B cell (primary cell): ENCODE results near the gene RAB8B. TPM values are rescaled to one million over a fixed set of nuclear protein-coding genes. Genes with fewer than 3 reads are reported as not detected.

Source experiments
- ATAC-seq: fragments of 200-7000 bp; cut with Tn5 transposase; one replicate; pipeline ENCODE4 v1.10.0; 2021; ENCODE audit warnings: low read depth, mild to moderate bottlenecking, moderate number of reproducible peaks, moderate library complexity
- CTCF ChIA-PET: fragments of 350-600 bp; sonication (Branson Sonifier 250); formaldehyde crosslinking; loops from one replicate; lab custom pipeline; 2021; ENCODE audit warnings: antibody characterized with exemption, inconsistent platforms; lab: Charles Lee
- POLR2A ChIA-PET: fragments of 350-600 bp; sonication (Branson Sonifier 250); formaldehyde crosslinking; loops from one replicate; lab custom pipeline; 2021; ENCODE audit warnings: antibody characterized with exemption; lab: Charles Lee
- DNase-seq: peaks from one replicate; pipeline ENCODE4 v3.0.0; 2013
- H2AFZ ChIP-seq: 2 replicates; pipeline ENCODE4 v1.6.1; 2012; ENCODE audit warnings: mild to moderate bottlenecking, low read depth, low read length; ENCODE audit not compliant: insufficient read depth, poor library complexity, severe bottlenecking
- H3K27ac ChIP-seq, 2 donors: 1 replicate in 1 of 2; 2 replicates in 1 of 2; pipeline ENCODE4 v1.5.1; 2012 to 2013; ENCODE audit warnings: low read length in 2 of 2, mild to moderate bottlenecking in 2 of 2, moderate library complexity in 1 of 2
- H3K27me3 ChIP-seq, 4 experiments: fragments of 200-600 bp in 1 of 4; sonication (generic) in 1 of 4; replicated peaks in 1 of 4; 1 replicate in 2 of 4; 2 replicates in 2 of 4; pipeline versions ENCODE4 v1.6.1 to v1.7.0; 2013 to 2016; ENCODE audit warnings: low read length in 3 of 4, mild to moderate bottlenecking in 2 of 4, mixed read lengths in 1 of 4, moderate library complexity in 1 of 4; ENCODE audit not compliant: insufficient read depth in 4 of 4, control insufficient read depth in 3 of 4; ENCODE audit errors: control extremely low read depth in 1 of 4
- H3K36me3 ChIP-seq, 2 experiments: replicated peaks in 1 of 2; 1 replicate in 1 of 2; 2 replicates in 1 of 2; pipeline versions ENCODE4 v1.6.1 to v1.7.1; 2013; ENCODE audit warnings: low read length in 1 of 2; ENCODE audit not compliant: insufficient read depth in 2 of 2, control insufficient read depth in 1 of 2; ENCODE audit errors: control extremely low read depth in 1 of 2, extremely low read depth in 1 of 2
- H3K4me1 ChIP-seq, 2 donors: fragments of 200-600 bp in 1 of 2; sonication (generic) in 1 of 2; 1 replicate in 1 of 2; 2 replicates in 1 of 2; pipeline versions ENCODE4 v1.5.1 to v1.6.1; 2013 to 2017; ENCODE audit warnings: low read length in 2 of 2; ENCODE audit not compliant: control insufficient read depth in 2 of 2, insufficient read depth in 2 of 2
- H3K4me2 ChIP-seq: replicated peaks from 2 replicates; pipeline ENCODE3; 2012; ENCODE audit warnings: mild to moderate bottlenecking, low read depth, low read length; ENCODE audit not compliant: poor library complexity, severe bottlenecking
- H3K4me3 ChIP-seq, 5 experiments: fragments of 200-600 bp in 1 of 5; sonication (generic) in 1 of 5; 1 replicate in 3 of 5; 2 replicates in 2 of 5; pipeline versions ENCODE4 v1.5.1 to v1.7.0; 2011 to 2016; ENCODE audit warnings: low read length in 4 of 5, mild to moderate bottlenecking in 4 of 5, low read depth in 2 of 5, control low read depth in 1 of 5, moderate library complexity in 1 of 5; ENCODE audit not compliant: insufficient read depth in 1 of 5; ENCODE audit errors: control extremely low read depth in 1 of 5, extremely low read depth in 1 of 5
- H3K79me2 ChIP-seq: fragments of 200-600 bp; sonication (generic); one replicate; pipeline ENCODE4 v1.6.0; 2016; ENCODE audit warnings: low read length; ENCODE audit not compliant: control insufficient read depth, insufficient read depth
- H3K9ac ChIP-seq: fragments of 200-600 bp; sonication (generic); 2 replicates; pipeline ENCODE4 v1.6.1; 2017; ENCODE audit warnings: mild to moderate bottlenecking, low read length, moderate library complexity
- H3K9me3 ChIP-seq, 3 donors: one replicate each; pipeline versions ENCODE4 v1.6.1 to v1.7.1; 2013; ENCODE audit warnings: low read length in 2 of 3; ENCODE audit not compliant: control insufficient read depth in 2 of 3, insufficient read depth in 1 of 3; ENCODE audit errors: control extremely low read depth in 1 of 3
- H4K20me1 ChIP-seq: 2 replicates; pipeline ENCODE4 v1.6.0; 2012; ENCODE audit warnings: mild to moderate bottlenecking, low read length; ENCODE audit not compliant: insufficient read depth, control insufficient read depth, poor library complexity, severe bottlenecking
- H3K27ac Mint-ChIP-seq: one replicate; pipeline ENCODE4 v1.8.0; 2021; ENCODE audit warnings: mixed read lengths
- H3K27me3 Mint-ChIP-seq: one replicate; pipeline ENCODE4 v1.8.0; 2021; ENCODE audit warnings: mixed read lengths
- H3K4me1 Mint-ChIP-seq: one replicate; pipeline ENCODE4 v1.8.0; 2021; ENCODE audit warnings: mixed read lengths
- H3K4me3 Mint-ChIP-seq: one replicate; pipeline ENCODE4 v1.8.0; 2021; ENCODE audit warnings: mixed read lengths
- H3K9me3 Mint-ChIP-seq: one replicate; pipeline ENCODE4 v1.8.0; 2022; ENCODE audit warnings: mixed read lengths; ENCODE audit not compliant: insufficient read depth
- EZH2 ChIP-seq: IDR thresholded peaks from 2 replicates; pipeline ENCODE4 v1.6.1; 2012; ENCODE audit warnings: borderline replicate concordance, low read depth, mild to moderate bottlenecking, moderate library complexity, low read length; ENCODE audit not compliant: insufficient read depth, poor library complexity, severe bottlenecking
- WGBS: methylation state at CpG from one replicate; pipeline ENCODE4 v1.1.5; 2013; ENCODE audit warnings: missing lambda C conversion rate; ENCODE audit not compliant: insufficient coverage; 5-methylcytosine and 5-hydroxymethylcytosine counted together
- intact Hi-C: fragments of 100-400 bp; cut with micrococcal nuclease; formaldehyde crosslinking; loops from one replicate; pipeline ENCODE4 v1.10.0; 2022
- polyA plus RNA-seq: library from polyadenylated mRNA; depleted of rRNA; stranded (reverse); fragments of >200 nt; gene quantifications from 2 replicates; pipeline ENCODE4 v1.2.3, GENCODE V29; 2012
- total RNA-seq, 2 donors: library from RNA; stranded (reverse); fragments of 120-200 nt in 1 of 2; gene quantifications; 1 replicate in 1 of 2; 2 replicates in 1 of 2; pipeline versions ENCODE4 v1.2.3 to v1.2.4, GENCODE V29; 2013 to 2022
- TF ChIP-seq, protein P1 (sequence below): fragments of 200-600 bp; IDR thresholded peaks from one replicate; pipeline ENCODE4 v1.8.0; 2022; ENCODE audit warnings: antibody characterized with exemption, mild to moderate bottlenecking

Gene RAB8B
- total and polyA plus RNA-seq, 2 donors (not counting 1 experiment from before 2014, with no cell fraction given): 9.6 to 61.3 TPM

DNA sequence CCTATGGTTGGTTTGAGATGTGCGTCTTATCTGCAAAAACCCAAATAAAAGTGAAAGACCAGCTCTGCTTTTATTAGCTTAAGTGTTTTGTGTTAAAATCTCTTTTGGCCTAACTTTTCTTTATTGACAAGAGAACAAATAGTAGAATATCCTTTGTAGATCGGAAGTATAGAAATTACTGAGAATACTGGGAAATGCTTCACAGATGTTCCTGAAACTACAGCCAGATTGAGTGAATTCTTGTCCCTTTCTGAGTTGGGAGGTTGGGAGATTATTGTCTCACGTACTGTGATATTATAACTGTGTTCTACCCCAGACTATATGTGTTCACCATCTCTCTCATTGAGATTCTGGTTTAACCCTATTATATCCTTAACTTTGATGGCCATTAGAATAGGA lies 21.7 kb downstream of the RAB8B start:
- Mint-ChIP-seq H3K27me3 (no peaks in the 10 kb centered on the region), H3K9me3 (no peaks in the 10 kb centered on the region), H3K4me3 (peak overlapping the region; percentile 48), H3K27ac (peak overlapping the region; percentile 67), H3K4me1 (peaks cover 80% of the 10 kb centered on the region)
- ChIA-PET POLR2A (interaction anchor here (0.6 kb wide), 1 partner anchor 58 kb away, joined by 7 read pairs; no protein-coding TSS in a partner anchor), CTCF (interaction anchor here (3.7 kb wide), 1 partner anchor 18 kb away, joined by 16 read pairs; no protein-coding TSS in a partner anchor)
- no peaks in the 10 kb centered on the region for H3K9me3 ChIP-seq
- WGBS: no CpG with 5 or more reads among the region's 3 CpGs
- H3K9ac ChIP-seq: no peak overlapping the region
- intact Hi-C loops: loop anchor here (5.0 kb wide), 1 partner anchor 36 kb away; no protein-coding TSS in a partner anchor
- H3K4me2 ChIP-seq: peak overlapping the region; percentile 15
- H2AFZ ChIP-seq: no peak overlapping the region
- H3K27me3 ChIP-seq: no peaks in the 10 kb centered on the region
- peaks cover 97% of the 10 kb centered on the region for H3K79me2 ChIP-seq
- H3K36me3 ChIP-seq: peaks cover 0 to 7% of the 10 kb centered on the region in 2 experiments
- TF ChIP-seq EZH2: no peak
- TF ChIP-seq, protein P1, sequence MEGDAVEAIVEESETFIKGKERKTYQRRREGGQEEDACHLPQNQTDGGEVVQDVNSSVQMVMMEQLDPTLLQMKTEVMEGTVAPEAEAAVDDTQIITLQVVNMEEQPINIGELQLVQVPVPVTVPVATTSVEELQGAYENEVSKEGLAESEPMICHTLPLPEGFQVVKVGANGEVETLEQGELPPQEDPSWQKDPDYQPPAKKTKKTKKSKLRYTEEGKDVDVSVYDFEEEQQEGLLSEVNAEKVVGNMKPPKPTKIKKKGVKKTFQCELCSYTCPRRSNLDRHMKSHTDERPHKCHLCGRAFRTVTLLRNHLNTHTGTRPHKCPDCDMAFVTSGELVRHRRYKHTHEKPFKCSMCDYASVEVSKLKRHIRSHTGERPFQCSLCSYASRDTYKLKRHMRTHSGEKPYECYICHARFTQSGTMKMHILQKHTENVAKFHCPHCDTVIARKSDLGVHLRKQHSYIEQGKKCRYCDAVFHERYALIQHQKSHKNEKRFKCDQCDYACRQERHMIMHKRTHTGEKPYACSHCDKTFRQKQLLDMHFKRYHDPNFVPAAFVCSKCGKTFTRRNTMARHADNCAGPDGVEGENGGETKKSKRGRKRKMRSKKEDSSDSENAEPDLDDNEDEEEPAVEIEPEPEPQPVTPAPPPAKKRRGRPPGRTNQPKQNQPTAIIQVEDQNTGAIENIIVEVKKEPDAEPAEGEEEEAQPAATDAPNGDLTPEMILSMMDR: no peak
- H3K27ac ChIP-seq: peak overlapping the region in 1 of 2 donors; percentile 64
- H4K20me1 ChIP-seq: peaks cover 84% of the 10 kb centered on the region
- peaks cover 39 to 45% of the 10 kb centered on the region in 2 donors for H3K4me1 ChIP-seq
- H3K4me3 ChIP-seq: no peak overlapping the region
- no peak for ATAC-seq
- DNase-seq: no peak

DNA sequence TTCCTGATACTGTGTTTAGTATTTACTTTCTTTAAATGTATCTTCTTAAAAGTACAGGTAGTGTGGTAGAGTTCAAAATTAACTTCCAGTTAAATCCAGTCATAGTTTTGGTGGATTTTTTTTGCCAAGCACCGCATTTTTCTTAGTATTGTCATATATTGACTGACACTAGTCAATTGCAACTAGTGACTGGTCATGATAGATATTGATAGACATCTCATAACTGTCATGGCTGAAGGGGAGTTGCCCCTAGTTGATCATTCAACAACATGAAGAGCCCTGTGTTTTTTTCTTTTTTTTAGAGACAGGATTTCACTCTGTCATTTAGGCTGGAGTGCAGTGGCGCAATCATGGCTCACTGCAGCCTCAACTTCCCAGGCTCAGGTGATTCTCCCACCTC lies 22.1 kb downstream of the RAB8B start:
- Mint-ChIP-seq H3K27ac (peak overlapping the region; percentile 67), H3K9me3 (no peaks in the 10 kb centered on the region), H3K27me3 (no peaks in the 10 kb centered on the region), H3K4me3 (peak overlapping the region; percentile 23), H3K4me1 (peaks cover 75% of the 10 kb centered on the region)
- no peak for DNase-seq
- Histone ChIP-seq H3K79me2 (peaks cover 97% of the 10 kb centered on the region), H3K4me1 (peaks cover 42 to 45% of the 10 kb centered on the region in 2 donors), H4K20me1 (peaks cover 80% of the 10 kb centered on the region), H3K4me3 (no peak overlapping the region), H3K9ac (no peak overlapping the region), H3K4me2 (no peak overlapping the region), H3K27me3 (no peaks in the 10 kb centered on the region), H2AFZ (no peak overlapping the region), H3K27ac (no peak overlapping the region), H3K36me3 (peaks cover 0 to 6% of the 10 kb centered on the region in 2 experiments), H3K9me3 (no peaks in the 10 kb centered on the region)
- no CpG with 5 or more reads among the region's 2 CpGs for WGBS
- intact Hi-C loops: loop anchor here (5.0 kb wide), 1 partner anchor 36 kb away; no protein-coding TSS in a partner anchor
- ChIA-PET CTCF (interaction anchor here (1.4 to 3.7 kb wide), 2 partner anchors 19 to 45 kb away, joined by 3 to 16 read pairs; no protein-coding TSS in a partner anchor), POLR2A (interaction anchor here (0.6 kb wide), 1 partner anchor 58 kb away, joined by 7 read pairs; no protein-coding TSS in a partner anchor)
- TF ChIP-seq, protein P1: no peak
- no peak for TF ChIP-seq EZH2
- ATAC-seq: no peak
